ENCODE results near the gene CLSTN2.

Gene CLSTN2

GRCh38 chr3:140351466-140351865 is 416.5 kb downstream of the CLSTN2 start:
- no peak for DNase-seq

- DNase-seq, result no peak
Measured at GRCh38 chr3:140355481-140355880, 420.5 kb downstream of the CLSTN2 start.

DNA sequence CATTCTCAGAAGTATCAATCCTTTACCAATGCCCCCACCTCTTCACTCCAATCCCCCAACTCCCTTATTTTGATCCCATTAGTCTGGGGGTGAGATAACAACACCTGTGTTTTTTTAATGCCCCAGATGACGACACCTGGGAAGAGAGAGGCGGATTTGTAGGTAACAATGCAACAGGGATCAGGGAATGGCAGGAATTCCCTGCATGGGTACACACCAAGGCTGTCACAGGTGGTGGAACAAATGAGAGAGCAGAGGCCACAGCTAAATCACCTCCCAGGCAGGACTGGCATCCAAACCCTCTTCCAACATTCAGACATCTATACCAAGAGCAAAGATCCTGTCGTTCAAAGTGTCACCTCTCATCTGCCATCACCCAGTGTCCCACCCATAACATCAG is 423.7 kb downstream of the CLSTN2 start:
- no peak for DNase-seq

GRCh38 chr3:140359233-140359995 is 424.4 kb downstream of the CLSTN2 start:
- no peak for DNase-seq

DNA sequence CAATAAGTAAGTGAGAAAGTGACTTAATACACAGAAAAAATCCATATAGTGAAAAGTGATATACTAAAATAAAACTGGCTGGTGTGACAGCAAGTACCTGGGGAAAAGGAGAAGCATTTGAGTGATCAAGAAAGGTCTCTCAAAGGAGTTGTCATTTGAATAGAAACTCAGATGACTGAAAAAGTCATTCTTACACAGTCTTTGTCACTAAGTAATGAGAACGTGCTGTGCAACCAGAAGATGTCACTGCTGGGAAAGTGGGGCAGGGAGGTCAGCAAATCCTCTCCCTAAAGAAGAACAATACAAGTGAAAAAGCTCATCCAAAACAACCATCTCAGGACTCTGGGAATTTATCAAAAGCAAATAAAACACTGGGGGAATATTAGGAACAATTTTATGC is 425.3 kb downstream of the CLSTN2 start:
- DNase-seq, result no peak

- no peak for DNase-seq
Measured at GRCh38 chr3:140363801-140364200, 428.8 kb downstream of the CLSTN2 start.

DNA sequence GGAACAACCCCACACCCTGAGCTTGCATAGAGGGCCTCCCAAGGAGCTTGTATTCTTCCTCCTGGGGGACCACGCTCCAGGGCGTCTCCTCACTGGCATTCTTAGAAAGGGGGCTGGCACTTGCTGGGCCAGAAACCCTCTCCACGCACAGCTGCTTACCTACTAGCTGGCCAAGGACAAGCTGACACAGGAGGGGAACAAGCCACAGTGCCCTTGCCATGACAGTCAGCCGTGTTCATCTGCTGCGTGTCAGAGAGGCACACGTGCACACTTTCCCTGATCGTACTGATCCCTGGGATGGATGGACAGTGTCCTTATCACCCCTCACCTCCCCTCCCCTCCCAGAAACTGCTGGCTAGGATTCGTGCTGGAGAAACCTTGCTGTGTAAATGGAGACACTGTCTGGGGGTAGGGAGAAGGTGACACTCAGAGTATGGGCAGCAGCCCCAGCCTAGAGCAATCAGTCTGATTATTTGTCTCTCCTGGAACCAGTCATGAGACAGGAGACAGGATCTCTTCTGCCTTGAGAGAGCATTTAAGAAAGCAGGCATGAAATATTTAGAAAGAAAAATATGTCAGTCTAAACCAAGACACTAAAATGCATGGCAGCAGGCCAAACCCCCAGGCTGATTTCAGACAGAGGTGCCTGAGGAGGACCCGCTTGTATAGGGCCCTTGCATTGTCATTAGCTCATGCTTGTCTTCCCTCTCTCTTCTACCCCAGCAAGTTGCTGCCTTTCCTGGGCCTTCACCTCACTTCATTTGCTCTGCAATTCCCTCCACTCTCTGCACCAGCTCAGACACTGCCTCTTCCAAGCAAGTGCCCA is 431.1 kb downstream of the CLSTN2 start:
- DNase-seq, result no peak

- DNase-seq, result no peak
Measured at GRCh38 chr3:140368223-140368811, 433.3 kb downstream of the CLSTN2 start.

DNA sequence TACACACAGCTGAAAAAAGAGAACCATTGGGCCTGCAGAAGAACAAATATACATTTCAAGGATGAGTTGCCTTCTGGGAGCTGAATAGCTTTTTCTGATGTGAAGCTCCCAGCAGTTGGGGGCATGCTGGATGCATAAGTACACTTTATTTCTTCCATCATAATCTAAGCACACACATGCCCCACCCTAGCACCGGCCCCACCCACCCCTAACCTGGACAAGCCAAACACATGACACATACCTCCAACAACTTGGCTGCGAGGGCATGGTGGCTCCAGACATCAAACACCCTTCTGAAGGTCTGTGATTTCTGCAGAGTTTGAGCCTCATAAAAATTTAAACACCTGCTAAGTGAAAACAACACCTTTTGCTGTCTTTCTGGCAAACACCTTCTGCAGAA is 435.7 kb downstream of the CLSTN2 start:
- no peak for DNase-seq

DNA sequence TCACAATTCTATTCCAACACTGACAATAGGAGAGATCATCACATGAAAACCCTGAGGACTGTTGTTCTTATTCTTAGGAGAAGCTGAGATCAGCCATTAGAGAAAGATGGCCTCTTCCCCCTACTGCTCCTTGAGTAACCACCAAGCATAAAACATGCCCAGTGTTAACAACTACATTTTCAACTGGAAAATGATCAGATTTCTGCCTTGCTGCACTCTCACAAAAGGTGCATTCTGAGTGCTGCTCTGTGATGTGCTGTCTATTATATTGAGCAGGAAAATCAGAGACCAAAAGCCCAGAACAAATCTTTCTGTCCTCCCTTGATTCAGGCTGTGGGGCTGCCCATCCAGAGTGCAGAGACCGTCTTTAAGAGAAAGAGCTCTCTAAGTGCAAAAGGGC is 438.2 kb downstream of the CLSTN2 start:
- DNase-seq, result no peak

- DNase-seq, result no peak
Measured at GRCh38 chr3:140375002-140375401, 440.0 kb downstream of the CLSTN2 start.

DNA sequence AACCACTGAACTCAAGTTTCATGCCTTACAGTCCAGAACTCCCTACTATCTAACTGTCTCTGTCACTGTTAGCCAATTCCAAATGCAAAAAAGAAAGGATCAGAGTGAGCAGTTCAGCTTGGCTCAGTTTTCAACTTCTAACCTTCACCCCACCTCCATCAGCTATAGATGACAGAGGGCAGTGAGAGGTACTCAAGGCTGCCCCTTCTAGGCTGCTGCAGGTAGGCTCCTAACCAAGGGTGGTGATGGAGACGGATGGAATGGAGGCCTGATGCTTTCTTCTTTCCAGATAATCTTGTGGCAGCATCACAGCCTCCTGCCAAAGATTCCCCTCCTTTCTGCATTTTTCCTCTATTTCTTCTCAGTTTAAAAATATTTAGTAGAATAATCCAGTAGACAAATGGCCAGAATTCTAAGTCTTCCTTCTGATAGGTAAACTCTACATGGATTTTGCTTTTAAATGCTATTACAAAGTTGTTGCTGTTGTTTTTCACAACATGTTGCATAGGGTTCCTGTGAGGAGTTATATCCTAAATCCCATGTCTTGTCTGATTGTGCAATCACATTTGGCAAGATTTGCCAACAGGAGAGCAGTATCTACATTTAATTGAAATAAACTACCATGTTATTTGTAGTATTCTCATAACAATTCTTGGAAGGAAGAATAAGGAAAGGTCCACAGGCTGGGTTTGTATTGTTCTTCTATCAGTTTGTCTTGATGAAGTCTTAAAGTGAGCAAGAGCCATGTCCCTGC is 441.3 kb downstream of the CLSTN2 start:
- DNase-seq, result no peak

DNA sequence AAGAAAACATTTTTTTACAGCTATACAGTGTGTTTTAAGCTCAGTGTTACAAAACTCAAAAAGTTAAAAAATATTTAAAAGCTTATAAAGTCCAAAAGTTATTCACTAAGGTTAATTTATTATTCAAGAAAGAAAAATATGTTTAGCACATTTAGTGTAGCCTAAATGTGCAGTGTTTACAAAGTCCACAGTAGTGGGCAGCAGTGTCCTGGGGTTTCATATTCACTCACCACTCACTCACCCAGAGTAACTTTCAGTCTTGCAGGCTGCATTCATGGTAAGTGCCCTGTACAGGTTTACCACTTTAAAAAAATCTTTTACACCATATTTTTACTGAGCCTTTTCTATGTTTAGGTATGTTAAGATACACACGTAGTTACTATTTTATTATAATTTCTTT is 442.7 kb downstream of the CLSTN2 start:
- no peak for DNase-seq

DNA sequence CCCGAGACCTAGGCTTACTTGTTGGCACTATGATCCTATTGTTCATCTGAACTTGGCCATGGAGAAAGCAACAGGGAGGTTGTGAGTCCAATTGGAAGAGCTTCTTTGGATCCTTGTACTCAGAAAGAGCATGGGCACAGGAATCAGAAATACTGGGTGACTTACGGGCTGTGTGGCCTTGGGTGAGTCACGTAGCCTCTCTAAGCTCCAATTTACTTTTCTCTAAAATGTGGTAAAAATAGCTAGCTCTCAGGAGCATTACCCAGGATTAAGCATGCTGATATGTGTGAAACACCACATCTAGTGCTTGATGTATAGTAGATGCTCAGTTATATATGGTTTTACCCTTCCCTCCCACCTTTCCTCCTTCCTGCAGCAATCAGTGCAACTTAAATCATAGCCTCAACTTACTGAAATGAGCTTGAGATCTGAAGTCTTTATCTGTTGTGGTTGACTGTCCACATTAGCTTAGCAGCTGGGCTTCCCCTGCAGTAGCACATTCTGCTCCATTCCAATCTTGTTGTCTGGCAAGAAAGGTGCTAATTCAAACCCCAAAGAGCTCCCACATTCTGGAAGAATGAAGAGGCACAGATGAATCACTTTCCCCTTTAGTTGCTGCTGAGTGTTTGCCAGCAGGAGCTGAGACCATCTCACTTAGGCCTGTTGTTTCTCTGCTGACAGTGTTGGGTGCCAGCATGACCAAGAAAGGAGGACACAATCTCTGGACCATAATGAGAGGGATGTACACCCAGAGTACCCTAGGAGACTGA is 443.8 kb downstream of the CLSTN2 start:
- no peak for DNase-seq

DNA sequence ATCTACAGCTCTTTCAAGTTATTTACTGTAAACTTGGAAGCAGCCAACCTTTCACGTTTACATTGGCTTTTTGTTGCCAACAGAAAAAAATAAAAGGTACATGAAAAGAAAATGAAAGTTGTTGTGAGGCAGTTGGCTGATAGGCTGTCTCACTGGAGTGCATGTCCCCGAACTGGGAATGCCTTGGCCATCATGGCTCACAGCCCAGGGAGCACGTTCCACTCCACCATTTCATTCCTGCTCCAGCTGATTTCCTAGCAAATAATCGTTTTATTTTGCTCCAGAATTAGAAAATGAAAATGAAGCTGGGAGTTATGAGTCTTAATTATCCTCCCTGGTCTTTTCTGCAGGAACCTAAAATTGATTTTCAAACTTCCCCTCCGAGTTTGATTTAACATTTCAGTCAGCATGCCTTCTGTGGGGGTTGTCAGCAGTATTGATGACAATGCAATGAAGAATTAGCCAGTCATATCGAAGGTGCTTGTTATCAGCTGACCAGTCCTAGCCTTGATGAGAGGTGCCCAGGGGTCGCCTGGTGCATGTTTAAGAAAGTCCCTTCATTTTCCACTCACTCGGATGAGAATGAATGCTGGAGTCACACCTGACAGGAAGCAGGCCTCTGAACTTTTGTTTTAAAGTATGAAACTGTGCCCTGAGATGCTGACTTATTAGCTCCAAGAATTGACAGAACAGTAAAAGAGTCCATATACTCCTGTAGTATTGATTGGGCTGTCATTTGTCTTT is 449.2 kb downstream of the CLSTN2 start:
- no peak for DNase-seq

GRCh38 chr3:140384876-140385275 is 449.9 kb downstream of the CLSTN2 start:
- DNase-seq, result no peak

- no peak for DNase-seq
Measured at GRCh38 chr3:140386357-140387100, 451.5 kb downstream of the CLSTN2 start.

DNA sequence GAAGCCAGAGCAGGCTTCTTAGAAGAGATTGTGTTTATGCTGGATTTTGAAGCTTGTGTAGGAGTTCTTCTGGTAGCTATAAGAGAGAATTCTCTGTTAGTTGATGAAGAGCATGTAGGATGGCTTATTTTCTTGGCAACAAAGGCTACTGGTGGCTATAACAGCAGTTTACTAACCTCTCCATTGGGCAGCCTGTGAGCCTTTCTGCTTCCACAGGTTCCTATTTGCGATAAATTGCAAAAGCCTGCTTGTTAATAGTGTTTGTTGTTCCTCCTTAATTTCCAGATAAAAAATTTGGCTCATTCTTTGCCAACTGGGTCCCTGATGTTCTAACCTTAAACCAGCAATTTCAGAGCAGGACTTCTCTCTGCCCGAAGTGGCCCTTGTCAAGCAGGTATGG is 452.3 kb downstream of the CLSTN2 start:
- no peak for DNase-seq

DNA sequence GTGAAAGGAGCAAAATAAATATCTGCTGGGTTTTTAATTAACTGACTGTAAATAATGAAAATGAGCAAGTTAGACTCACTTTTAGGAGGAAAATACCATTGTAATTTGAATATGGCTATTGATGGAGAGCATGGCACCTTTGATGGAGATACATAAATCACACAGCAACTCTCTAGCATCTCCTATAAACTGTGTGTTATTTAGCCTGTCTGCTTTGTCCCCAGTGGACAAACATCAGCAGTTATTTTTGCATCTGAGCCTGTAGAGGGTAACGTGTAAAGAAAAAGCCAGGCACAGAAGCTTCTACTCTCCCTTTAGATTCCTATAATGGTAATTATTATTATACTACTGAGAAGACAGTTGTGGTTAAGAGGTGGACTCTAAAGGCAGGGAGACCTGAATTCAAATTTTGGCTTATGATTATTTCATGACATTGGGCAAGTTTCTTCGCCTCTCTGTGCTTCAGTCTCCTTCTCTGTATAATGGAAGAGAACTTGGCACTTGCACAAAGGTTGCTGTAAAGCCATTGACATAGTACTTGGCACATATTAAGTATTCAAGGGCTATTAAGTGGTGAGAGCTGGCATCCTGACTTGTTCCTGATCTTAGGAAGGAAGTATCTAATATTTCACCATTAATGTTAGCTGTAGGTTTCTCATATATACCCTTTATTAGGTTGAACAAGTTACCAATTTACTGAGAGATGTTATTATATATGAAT is 453.4 kb downstream of the CLSTN2 start:
- DNase-seq, result no peak

- no peak for DNase-seq
Measured at GRCh38 chr3:140391061-140391460, 456.1 kb downstream of the CLSTN2 start.

Measured in activated naive CD4-positive, alpha-beta T cell (primary cell).